K562 (cell line): ENCODE measurements around the gene CSTF2T. TPM values are rescaled to one million over a fixed set of nuclear protein-coding genes. Genes with fewer than 3 reads are reported as not detected.

Source experiments
- DACH1 ChIP-seq: fragments of 450-650 bp; IDR thresholded peaks from 2 replicates; pipeline ENCODE4 v1.6.1; 2018; ENCODE audit not compliant: partially characterized antibody
- HDGF ChIP-seq: fragments of 450-650 bp; IDR thresholded peaks from 2 replicates; pipeline ENCODE4 v1.6.1; 2016
- MAZ ChIP-seq, 2 experiments: fragments of 450-650 bp in 1 of 2; sonication (generic) in 1 of 2; formaldehyde crosslinking; IDR thresholded peaks in 1 of 2; conservative IDR thresholded peaks in 1 of 2; 2 replicates each; pipeline versions ENCODE4 v1.4.0 to v1.5.0; 2020; ENCODE audit warnings: mild to moderate bottlenecking in 1 of 2, missing genetic modification reagents in 1 of 2
- POLR2H ChIP-seq: IDR thresholded peaks from 2 replicates; pipeline ENCODE4 v1.6.1; 2016; ENCODE audit warnings: missing genetic modification characterization, low read depth, mild to moderate bottlenecking, control low read depth, missing compliant biosample characterization, moderate library complexity
- TFAP4 ChIP-seq: sonication (generic); formaldehyde crosslinking; IDR thresholded peaks from 2 replicates; pipeline ENCODE4 v1.8.0; 2022; ENCODE audit warnings: missing genetic modification reagents, mild to moderate bottlenecking, moderate library complexity, borderline replicate concordance
- VEZF1 ChIP-seq: fragments of 200-800 bp; sonication (Bioruptor generic); IDR thresholded peaks from 2 replicates; pipeline ENCODE4 v1.6.1; 2017; ENCODE audit warnings: missing genetic modification characterization, missing compliant biosample characterization
- ZNF766 ChIP-seq: fragments of 200-800 bp; sonication (Bioruptor generic); conservative IDR thresholded peaks from 2 replicates; pipeline ENCODE4 v1.6.1; 2016; ENCODE audit warnings: missing genetic modification characterization, missing compliant biosample characterization
- polyA plus RNA-seq, 8 experiments: library from polyadenylated mRNA; depleted of rRNA in 4 of 8; stranded (reverse) in 5 of 8; unstranded in 3 of 8; fragments of >200 nt; fragmentation: Nextera tagmentation in 2 of 8; fragmentation: Illumina TruSeq in 1 of 8; extraction: Ambion mirVana in 2 of 8; extraction: Trizol in 1 of 8; gene quantifications; 2 replicates each; pipeline versions ENCODE4 v1.2.1 to v1.2.3, GENCODE V29; 2011 to 2014; ENCODE audit warnings: inconsistent platforms in 1 of 8, missing spikeins in 1 of 8
- total RNA-seq, 7 experiments: library from RNA; depleted of rRNA in 6 of 7; stranded (reverse); fragments of >200 nt in 6 of 7; fragmentation: Illumina TruSeq in 2 of 7; extraction: Trizol in 2 of 7; gene quantifications; 2 replicates each; pipeline versions ENCODE4 v1.2.1 to v1.2.3, GENCODE V29; 2011 to 2021; ENCODE audit warnings: low replicate concordance in 1 of 7
- TF ChIP-seq, protein P1 (sequence below): sonication (generic); formaldehyde crosslinking; IDR thresholded peaks from 2 replicates; pipeline ENCODE4 v1.5.0; 2020; ENCODE audit warnings: missing genetic modification reagents

The CSTF2T gene
- total and polyA plus RNA-seq, 9 of the 15 experiments (the other 6 are each of a cell fraction or from before 2014, with no cell fraction given): 10.3 to 32.4 (median 24.2) TPM

DNA sequence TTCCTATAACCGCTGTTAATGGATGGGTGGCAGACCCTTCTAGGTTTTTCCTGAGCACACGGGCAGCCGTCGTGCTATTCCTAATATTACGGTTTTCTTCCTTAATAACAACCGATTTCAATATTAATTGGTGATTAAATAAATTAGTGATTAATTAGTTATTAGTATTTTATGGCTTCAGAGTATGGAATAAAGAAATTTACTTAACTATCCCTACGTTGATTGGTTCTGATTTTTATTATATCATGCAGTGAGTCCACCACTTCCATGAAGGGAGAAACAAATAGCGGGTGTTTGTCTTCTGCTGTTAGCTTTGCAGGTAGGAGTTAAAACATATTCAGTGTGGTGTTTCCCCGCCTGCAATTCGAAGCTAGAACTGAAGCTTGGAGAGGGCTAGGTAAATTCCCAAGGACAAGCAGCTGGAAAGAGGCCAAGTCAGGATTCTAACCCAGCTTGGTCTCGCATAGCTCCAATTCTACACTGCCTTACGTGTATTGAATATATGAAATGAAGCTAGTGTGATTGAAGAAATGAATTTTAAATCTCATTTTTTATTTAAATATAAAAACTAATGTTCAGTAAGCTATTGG lies 928 bp upstream of the CSTF2T start (continued):
- TF ChIP-seq TFAP4 (no peak), DACH1 (peak; percentile 97), MAZ (CRISPR knock-in tag; conservative IDR thresholded peaks at IDR 0.05 in 1 of 2, IDR thresholded peaks at IDR 0.05 in 1 of 2) (peak in 1 of 2 experiments; percentile 11; a peak in 1 of 4 replicates), VEZF1 (CRISPR knock-in tag) (peak; percentile 1; the same call in 1 of the 2 replicates), HDGF (no peak), ZNF766 (CRISPR knock-in tag) (no peak), POLR2H (tag) (peak; percentile 72)
- TF ChIP-seq, protein P1, sequence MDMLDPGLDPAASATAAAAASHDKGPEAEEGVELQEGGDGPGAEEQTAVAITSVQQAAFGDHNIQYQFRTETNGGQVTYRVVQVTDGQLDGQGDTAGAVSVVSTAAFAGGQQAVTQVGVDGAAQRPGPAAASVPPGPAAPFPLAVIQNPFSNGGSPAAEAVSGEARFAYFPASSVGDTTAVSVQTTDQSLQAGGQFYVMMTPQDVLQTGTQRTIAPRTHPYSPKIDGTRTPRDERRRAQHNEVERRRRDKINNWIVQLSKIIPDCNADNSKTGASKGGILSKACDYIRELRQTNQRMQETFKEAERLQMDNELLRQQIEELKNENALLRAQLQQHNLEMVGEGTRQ: no peak
